D341Med (cell line): Measurements from ENCODE around the gene CST7.

Experiments used
- DNase-seq: peaks from one replicate; pipeline ENCODE4 v3.0.0; 2012; ENCODE audit warnings: low spot score

CST7 gene

DNA sequence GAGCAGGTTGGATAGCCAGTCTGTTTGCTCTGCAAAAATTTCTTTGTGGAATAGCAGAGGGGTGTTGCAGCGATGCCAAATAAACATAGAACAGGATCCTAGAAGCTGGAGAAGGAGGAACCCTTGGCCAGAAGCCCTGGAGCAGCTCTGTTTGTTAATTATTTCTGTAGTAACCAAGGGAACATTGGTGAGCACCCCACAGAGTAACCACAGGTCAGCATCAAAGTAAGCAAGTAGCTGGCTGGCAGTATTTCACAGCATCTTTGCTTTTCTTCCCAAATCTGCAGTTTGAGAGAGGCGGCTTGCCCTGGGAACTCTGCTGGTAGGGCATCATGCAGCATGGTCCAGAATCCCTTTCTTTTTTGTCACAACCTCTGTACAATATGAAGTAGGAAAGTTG lies 56.2 kb downstream of the CST7 start:
- no peak for DNase-seq

GRCh38 chr20:25005661-25006060 lies 56.6 kb downstream of the CST7 start:
- DNase-seq, result no peak

- DNase-seq, result no peak
Measured at GRCh38 chr20:25006431-25007167, 57.5 kb downstream of the CST7 start.

- DNase-seq, result no peak
Measured at GRCh38 chr20:25007491-25008305, 58.6 kb downstream of the CST7 start.

- no peak for DNase-seq
Measured at GRCh38 chr20:25008388-25009217, 59.5 kb downstream of the CST7 start.
